ENCODE measurements around the gene C11orf54. TPM values are rescaled to one million over a fixed set of nuclear protein-coding genes. Genes with fewer than 3 reads are reported as not detected.

Gene C11orf54
- polyA plus RNA-seq (2011; rRNA removed) = 26.8 and 27.6 TPM in 2 replicates
- 3.2 and 4.0 TPM in 2 replicates for polyA plus RNA-seq (2012; cell fraction: cytosol; rRNA removed)
- 1.5 and 2.0 TPM in 2 replicates for polyA plus RNA-seq (2012; cell fraction: nucleus; rRNA removed)
- 12.3 to 12.7 TPM (median 12.4 TPM) in 3 replicates for polyA plus RNA-seq (2017; fragmentation: RNase III; extraction: RNeasy Plus Mini Kit Qiagen cat#74134 plus additional on column Dnase treatment)
- 4.4 and 4.8 TPM in 2 replicates for polyA minus RNA-seq (2011; rRNA and poly(A)+ RNA removed)

GRCh38 chr11:93741094-93741881 is at the start of gene C11orf54, which contains the start of gene TAF1D:
Gene C11orf54 (plus strand): TSS chr11:93741672. CDS start chr11:93747394, 5,722 bp downstream.
Gene TAF1D (minus strand): TSS chr11:93741495. CDS start chr11:93739304, 2,191 bp downstream.
- peak; percentile 75 to 97 for DNase-seq (ENCODE audit: low read depth in 1 of 2, low spot score in 1 of 2)
- ATAC-seq = peak; percentile 87
- POLR2A ChIA-PET = interaction anchor here (0.5 to 4.2 kb wide), 9 partner anchors 7 to 411 kb away, joined by 3 to 48 read pairs (median 6); partner anchors contain the start of gene MED17
- H3K4me3 ChIP-seq = peak within 1 kb of the TSS; percentile 90
- no peak for FAIRE-seq
- WGBS (ENCODE audit: missing lambda C conversion rate) = 3% methylated on average over 43 of the region's 65 CpGs
- peak within 1 kb of the TSS; percentile 92 to 98 for H3K27ac ChIP-seq
- peak within 1 kb of the TSS; percentile 96 for H3K4me2 ChIP-seq
- CTCF ChIA-PET = interaction anchor here (0.6 kb wide), 1 partner anchor 30 kb away, joined by 3 read pairs; no protein-coding TSS in a partner anchor
- H3K4me1 ChIP-seq = peaks cover 52% of the 10 kb centered on the region
- no peak for TF ChIP-seq CBX2 (IDR thresholded peaks at IDR 0.05; ENCODE audit: borderline replicate concordance, low read depth)
- TF ChIP-seq JUN (IDR thresholded peaks at IDR 0.05) = peak; percentile 84 to 95
- no peak for TF ChIP-seq HOXB13 (CRISPR knock-in tag; IDR thresholded peaks at IDR 0.05; ENCODE audit: low read depth)
- TF ChIP-seq GATA3 (IDR thresholded peaks at IDR 0.05; ENCODE audit: borderline replicate concordance) = peak; percentile 54; the same call in 1 of the 2 replicates
- TF ChIP-seq PHF8 (IDR thresholded peaks at IDR 0.05; ENCODE audit: borderline replicate concordance, low read depth) = peak; percentile 72
- peak; percentile 86 for TF ChIP-seq CHD2 (IDR thresholded peaks at IDR 0.05; ENCODE audit: low read length, partially characterized antibody)
- peak; percentile 94 for TF ChIP-seq TFCP2L1 (CRISPR knock-in tag; IDR thresholded peaks at IDR 0.05)
- TF ChIP-seq POLR2A (IDR thresholded peaks at IDR 0.05; ENCODE audit: low read length) = peak; percentile 89
- no peak for TF ChIP-seq HEYL (CRISPR knock-in tag; IDR thresholded peaks at IDR 0.05)
- TF ChIP-seq RARB (CRISPR knock-in tag; IDR thresholded peaks at IDR 0.05) = peak; percentile 84
- TF ChIP-seq HMGXB4 (CRISPR knock-in tag; IDR thresholded peaks at IDR 0.05; ENCODE audit: borderline replicate concordance) = 0 out of 2 replicates have a peak, but pooled peaks have one; percentile 72
- TF ChIP-seq USF2 (IDR thresholded peaks at IDR 0.05) = no peak
- no peak for TF ChIP-seq EP300 (IDR thresholded peaks at IDR 0.05)
- 0 out of 2 replicates have a peak, but pooled peaks have one; percentile 5 for TF ChIP-seq MYC (IDR thresholded peaks at IDR 0.05; ENCODE audit: borderline replicate concordance, low read length)
- TF ChIP-seq REST (IDR thresholded peaks at IDR 0.05) = peak; percentile 68; the same call in 1 of the 2 replicates
- 0 out of 2 replicates have a peak, but pooled peaks have one; percentile 71 for TF ChIP-seq HOXA7 (CRISPR knock-in tag; IDR thresholded peaks at IDR 0.05)
- peak; percentile 95 for TF ChIP-seq TP53 (CRISPR knock-in tag; IDR thresholded peaks at IDR 0.05)
- TF ChIP-seq FOSB (CRISPR knock-in tag; IDR thresholded peaks at IDR 0.05) = 0 out of 2 replicates have a peak, but pooled peaks have one; percentile 25
- TF ChIP-seq, protein P1, sequence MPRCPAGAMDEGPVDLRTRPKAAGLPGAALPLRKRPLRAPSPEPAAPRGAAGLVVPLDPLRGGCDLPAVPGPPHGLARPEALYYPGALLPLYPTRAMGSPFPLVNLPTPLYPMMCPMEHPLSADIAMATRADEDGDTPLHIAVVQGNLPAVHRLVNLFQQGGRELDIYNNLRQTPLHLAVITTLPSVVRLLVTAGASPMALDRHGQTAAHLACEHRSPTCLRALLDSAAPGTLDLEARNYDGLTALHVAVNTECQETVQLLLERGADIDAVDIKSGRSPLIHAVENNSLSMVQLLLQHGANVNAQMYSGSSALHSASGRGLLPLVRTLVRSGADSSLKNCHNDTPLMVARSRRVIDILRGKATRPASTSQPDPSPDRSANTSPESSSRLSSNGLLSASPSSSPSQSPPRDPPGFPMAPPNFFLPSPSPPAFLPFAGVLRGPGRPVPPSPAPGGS (IDR thresholded peaks at IDR 0.05) = peak; percentile 90
- H3K9me3 ChIP-seq = no peaks in the 10 kb centered on the region
